Activated CD8-positive, alpha-beta T cell treated with anti-CD3 and anti-CD28 coated beads, Interleukin-2, amount 10 ng/mL, durations not matched to agents 7 days and 5 days (primary cell): Measurements from ENCODE around the gene SZRD1. TPM values are rescaled to one million over a fixed set of nuclear protein-coding genes. Genes with fewer than 3 reads are reported as not detected.

Experiments used
- ATAC-seq: fragments of 150-1000 bp; cut with Tn5 transposase; one replicate; pipeline ENCODE4 v1.10.0; 2021; ENCODE audit warnings: moderate library complexity
- CTCF ChIA-PET: fragments of 350-600 bp; sonication (Branson Sonifier 250); formaldehyde crosslinking; loops from one replicate; lab custom pipeline; 2021; ENCODE audit warnings: antibody characterized with exemption; lab: Charles Lee
- POLR2A ChIA-PET: fragments of 350-600 bp; sonication (Branson Sonifier 250); formaldehyde crosslinking; loops from one replicate; lab custom pipeline; 2021; ENCODE audit warnings: antibody characterized with exemption; lab: Charles Lee
- DNase-seq: peaks from one replicate; pipeline ENCODE4 v3.0.0-alpha.2; 2020
- H3K27ac Mint-ChIP-seq: one replicate; pipeline ENCODE4 v1.8.0; 2021; ENCODE audit warnings: mild to moderate bottlenecking, mixed read lengths
- H3K27me3 Mint-ChIP-seq: one replicate; pipeline ENCODE4 v1.8.0; 2021; ENCODE audit warnings: low read depth, mixed read lengths
- H3K36me3 Mint-ChIP-seq: one replicate; pipeline ENCODE4 v1.8.0; 2021; ENCODE audit warnings: low read depth, mixed read lengths
- H3K4me1 Mint-ChIP-seq: one replicate; pipeline ENCODE4 v1.8.0; 2021; ENCODE audit warnings: low read depth, mixed read lengths
- H3K4me3 Mint-ChIP-seq: one replicate; pipeline ENCODE4 v1.8.0; 2021; ENCODE audit warnings: mild to moderate bottlenecking, mixed read lengths
- H3K9me3 Mint-ChIP-seq: one replicate; pipeline ENCODE4 v1.8.0; 2022; ENCODE audit warnings: mixed read lengths; ENCODE audit not compliant: insufficient read depth
- total RNA-seq, 2 experiments: library from RNA; stranded (reverse); gene quantifications; one replicate each; pipeline ENCODE4 v1.2.3, GENCODE V29; 2021

The SZRD1 gene
- total RNA-seq, 2 experiments from 2014 or later = 171 to 176 TPM

GRCh38 chr1:16405441-16405840, 38.4 kb downstream of the SZRD1 start:
- H3K4me1 Mint-ChIP-seq = no peaks in the 10 kb centered on the region
- peak overlapping the region; percentile 47 for H3K27ac Mint-ChIP-seq
- no peak for ATAC-seq
- DNase-seq = no peak
- H3K36me3 Mint-ChIP-seq = peaks cover 2% of the 10 kb centered on the region
- no peaks in the 10 kb centered on the region for H3K9me3 Mint-ChIP-seq
- no peak overlapping the region for H3K4me3 Mint-ChIP-seq
- CTCF ChIA-PET = no interaction called here
- no peaks in the 10 kb centered on the region for H3K27me3 Mint-ChIP-seq
- POLR2A ChIA-PET = interaction anchor here (1.1 kb wide), 1 partner anchor 13 kb away, joined by 3 read pairs; no protein-coding TSS in a partner anchor

- ChIA-PET CTCF (no interaction called here), POLR2A (no interaction called here)
- no peak overlapping the region for H3K27ac Mint-ChIP-seq
- no peak overlapping the region for H3K4me3 Mint-ChIP-seq
- peaks cover 2% of the 10 kb centered on the region for H3K27me3 Mint-ChIP-seq
- H3K36me3 Mint-ChIP-seq = no peaks in the 10 kb centered on the region
- H3K4me1 Mint-ChIP-seq = no peaks in the 10 kb centered on the region
- no peak for DNase-seq
- no peaks in the 10 kb centered on the region for H3K9me3 Mint-ChIP-seq
- no peak for ATAC-seq
Observed at GRCh38 chr1:16406868-16407267, 39.8 kb downstream of the SZRD1 start.

GRCh38 chr1:16409536-16410152, 42.6 kb downstream of the SZRD1 start:
- no peaks in the 10 kb centered on the region for H3K36me3 Mint-ChIP-seq
- H3K27me3 Mint-ChIP-seq = peaks cover 7% of the 10 kb centered on the region
- H3K9me3 Mint-ChIP-seq = no peaks in the 10 kb centered on the region
- ATAC-seq (no peak), DNase-seq (no peak)
- ChIA-PET POLR2A (interaction anchor here (0.6 to 2.0 kb wide), 3 partner anchors 11 to 55 kb away, joined by 3 to 5 read pairs (median 4); no protein-coding TSS in a partner anchor), CTCF (interaction anchor here (0.8 kb wide), 1 partner anchor 10 kb away, joined by 3 read pairs; no protein-coding TSS in a partner anchor)
- H3K4me1 Mint-ChIP-seq = no peaks in the 10 kb centered on the region
- no peak overlapping the region for H3K27ac Mint-ChIP-seq
- no peak overlapping the region for H3K4me3 Mint-ChIP-seq

GRCh38 chr1:16410803-16411202, 43.8 kb downstream of the SZRD1 start:
- Mint-ChIP-seq H3K4me1 (no peaks in the 10 kb centered on the region), H3K36me3 (no peaks in the 10 kb centered on the region), H3K9me3 (no peaks in the 10 kb centered on the region), H3K27me3 (peaks cover 7% of the 10 kb centered on the region), H3K27ac (no peak overlapping the region), H3K4me3 (no peak overlapping the region)
- no peak for ATAC-seq
- DNase-seq = no peak
- ChIA-PET CTCF (no interaction called here), POLR2A (no interaction called here)

- H3K27me3 Mint-ChIP-seq = peaks cover 7% of the 10 kb centered on the region
- H3K4me1 Mint-ChIP-seq = peaks cover 4% of the 10 kb centered on the region
- DNase-seq = no peak
- H3K27ac Mint-ChIP-seq = no peak overlapping the region
- no peak for ATAC-seq
- no peaks in the 10 kb centered on the region for H3K9me3 Mint-ChIP-seq
- ChIA-PET POLR2A (no interaction called here), CTCF (no interaction called here)
- no peak overlapping the region for H3K4me3 Mint-ChIP-seq
- no peaks in the 10 kb centered on the region for H3K36me3 Mint-ChIP-seq
Observed at GRCh38 chr1:16413191-16413590, 46.1 kb downstream of the SZRD1 start.

GRCh38 chr1:16418823-16419425, 51.9 kb downstream of the SZRD1 start:
- H3K4me3 Mint-ChIP-seq = no peak overlapping the region
- ChIA-PET POLR2A (interaction anchor here (0.9 to 3.2 kb wide), 2 partner anchors 14 to 21 kb away, joined by 3 to 27 read pairs; partner anchors contain the start of gene NECAP2), CTCF (interaction anchor here (1.0 kb wide), 1 partner anchor 9 kb away, joined by 3 read pairs; no protein-coding TSS in a partner anchor)
- H3K4me1 Mint-ChIP-seq = peaks cover 39% of the 10 kb centered on the region
- H3K27ac Mint-ChIP-seq = peak overlapping the region; percentile 74
- H3K9me3 Mint-ChIP-seq = peaks cover 4% of the 10 kb centered on the region
- ATAC-seq = no peak
- DNase-seq = no peak
- peaks cover 4% of the 10 kb centered on the region for H3K36me3 Mint-ChIP-seq
- no peaks in the 10 kb centered on the region for H3K27me3 Mint-ChIP-seq

GRCh38 chr1:16420424-16421118, 53.5 kb downstream of the SZRD1 start:
- DNase-seq (peak; percentile 80), ATAC-seq (peak; percentile 96)
- Mint-ChIP-seq H3K36me3 (peaks cover 4% of the 10 kb centered on the region), H3K4me1 (peaks cover 39% of the 10 kb centered on the region), H3K27ac (peak overlapping the region; percentile 97), H3K4me3 (peak overlapping the region; percentile 63), H3K27me3 (no peaks in the 10 kb centered on the region), H3K9me3 (peaks cover 4% of the 10 kb centered on the region)
- POLR2A ChIA-PET = interaction anchor here (0.7 to 3.2 kb wide), 11 partner anchors 11 to 484 kb away, joined by 3 to 27 read pairs (median 4); partner anchors contain the start of genes NECAP2 and SZRD1
- CTCF ChIA-PET = interaction anchor here (0.7 to 2.0 kb wide), 5 partner anchors 20 to 51 kb away, joined by 3 to 32 read pairs (median 4); partner anchors contain the start of gene NECAP2

GRCh38 chr1:16421201-16421600, 54.2 kb downstream of the SZRD1 start:
- CTCF ChIA-PET = interaction anchor here (0.7 to 2.0 kb wide), 5 partner anchors 19 to 52 kb away, joined by 3 to 32 read pairs (median 4); partner anchors contain the start of gene NECAP2
- Mint-ChIP-seq H3K27ac (peak overlapping the region; percentile 97), H3K27me3 (no peaks in the 10 kb centered on the region), H3K9me3 (peaks cover 4% of the 10 kb centered on the region), H3K36me3 (peaks cover 4% of the 10 kb centered on the region), H3K4me3 (peak overlapping the region; percentile 63), H3K4me1 (peaks cover 39% of the 10 kb centered on the region)
- ATAC-seq (peak; percentile 35), DNase-seq (peak; percentile 42)
- POLR2A ChIA-PET = interaction anchor here (0.7 to 3.2 kb wide), 10 partner anchors 12 to 483 kb away, joined by 3 to 27 read pairs (median 4); partner anchors contain the start of genes NECAP2 and SZRD1

- H3K27ac Mint-ChIP-seq = peak overlapping the region; percentile 97
- H3K4me3 Mint-ChIP-seq = no peak overlapping the region
- H3K36me3 Mint-ChIP-seq = peaks cover 4% of the 10 kb centered on the region
- DNase-seq = no peak
- peaks cover 39% of the 10 kb centered on the region for H3K4me1 Mint-ChIP-seq
- CTCF ChIA-PET = interaction anchor here (0.9 kb wide), 1 partner anchor 8 kb away, joined by 3 read pairs; no protein-coding TSS in a partner anchor
- ATAC-seq = no peak
- POLR2A ChIA-PET = interaction anchor here (1.0 to 3.2 kb wide), 2 partner anchors 18 to 54 kb away, joined by 5 to 27 read pairs; partner anchors contain the start of gene NECAP2
- H3K27me3 Mint-ChIP-seq = no peaks in the 10 kb centered on the region
- peaks cover 4% of the 10 kb centered on the region for H3K9me3 Mint-ChIP-seq
Observed at GRCh38 chr1:16422041-16422440, 55.0 kb downstream of the SZRD1 start.

- Mint-ChIP-seq H3K4me3 (no peak overlapping the region), H3K4me1 (peaks cover 18% of the 10 kb centered on the region)
Observed at GRCh38 chr1:16425125-16426025, 58.3 kb downstream of the SZRD1 start.

More at GRCh38 chr1:16425125-16426025, 58.3 kb downstream of the SZRD1 start:
- ChIA-PET CTCF (interaction anchor here (1.2 to 4.8 kb wide), 2 partner anchors 15 to 38 kb away, joined by 3 to 37 read pairs; partner anchors contain the start of gene NECAP2), POLR2A (interaction anchor here (0.7 to 1.6 kb wide), 2 partner anchors 15 to 51 kb away, joined by 3 to 6 read pairs; partner anchors contain the start of gene NECAP2)
- no peak for DNase-seq
- H3K9me3 Mint-ChIP-seq = no peaks in the 10 kb centered on the region
- no peaks in the 10 kb centered on the region for H3K36me3 Mint-ChIP-seq
- ATAC-seq = no peak
- H3K27me3 Mint-ChIP-seq = no peaks in the 10 kb centered on the region
- H3K27ac Mint-ChIP-seq = no peak overlapping the region
